ENCODE data around the gene KCP. TPM values are rescaled to one million over a fixed set of nuclear protein-coding genes. Genes with fewer than 3 reads are reported as not detected.

KCP gene
- total RNA-seq, 2 experiments from 2014 or later: 0.11 TPM; not detected in 1

DNA sequence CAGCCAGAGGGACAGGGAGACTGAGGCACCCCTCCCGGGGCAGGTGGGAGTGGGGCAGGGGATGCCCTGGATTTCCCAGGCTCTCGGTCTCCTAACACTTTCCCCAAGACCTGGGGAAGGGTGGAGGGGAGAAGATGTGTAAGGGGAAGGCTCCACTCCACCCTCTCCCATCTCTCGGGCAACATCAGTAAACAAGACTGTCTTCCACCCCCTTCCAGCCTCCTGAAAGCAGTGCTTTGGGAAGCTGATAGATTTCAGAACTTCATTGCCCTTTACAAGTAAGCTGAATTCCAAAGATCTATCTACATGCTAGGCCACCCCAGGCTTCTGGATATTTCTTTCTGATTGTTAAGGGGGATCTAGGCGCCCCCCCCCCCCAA is 76.6 kb downstream of the KCP start:
- POLR2A ChIA-PET: no interaction called here
- intact Hi-C loops (cut with DNase I, micrococcal nuclease): no loop called here

DNA sequence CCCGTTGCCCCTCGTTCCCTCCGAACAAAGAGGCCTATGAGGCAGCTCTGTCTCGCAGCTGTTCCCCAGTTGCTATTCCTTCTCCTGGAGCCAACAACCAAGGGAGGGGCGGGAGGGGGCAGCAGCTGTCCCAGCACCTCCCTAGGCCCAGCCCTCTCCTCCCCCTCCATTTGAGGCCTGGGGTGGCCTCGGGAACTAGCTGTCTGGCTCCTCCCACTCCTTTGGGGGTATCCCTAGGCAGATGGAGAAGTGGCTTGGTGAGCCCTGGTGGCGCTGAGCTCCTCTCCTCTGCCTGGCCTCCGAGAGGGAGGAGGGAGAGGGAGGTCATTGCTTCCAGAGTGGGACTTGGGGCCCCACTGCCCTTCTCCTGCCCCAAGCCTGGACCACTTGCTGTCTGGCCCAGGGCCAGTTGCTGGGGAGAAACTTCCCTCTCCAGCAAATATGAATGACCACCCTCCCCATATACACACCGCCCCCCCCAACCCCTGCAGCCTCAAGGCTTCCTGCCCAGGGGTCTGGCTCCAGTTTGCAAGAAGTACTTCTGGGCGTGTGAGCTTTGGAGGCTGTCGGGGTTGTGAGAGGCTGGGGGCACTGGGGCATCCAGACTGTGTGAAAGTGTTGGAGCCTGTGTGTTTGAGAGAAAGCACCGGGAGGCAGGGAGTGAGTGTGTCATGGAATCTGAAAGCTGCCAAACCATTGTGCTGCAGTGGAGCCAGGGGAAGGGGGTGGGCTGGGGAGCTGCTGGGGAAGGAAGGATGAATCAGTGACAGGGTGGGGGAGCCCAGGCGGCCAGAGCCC is 77.2 kb downstream of the KCP start:
- ATAC-seq (ENCODE audit: poor library complexity) (no peak), DNase-seq (no peak)
- CTCF ChIA-PET: interaction anchor here (1.4 kb wide), 1 partner anchor 50 kb away, joined by 3 read pairs; no protein-coding TSS in a partner anchor
- Mint-ChIP-seq H3K27ac (no peak overlapping the region), H3K36me3 (ENCODE audit: low read depth) (no peaks in the 10 kb centered on the region), H3K9me3 (no peaks in the 10 kb centered on the region), H3K4me1 (ENCODE audit: low read depth) (peaks cover 13% of the 10 kb centered on the region), H3K4me3 (no peak overlapping the region), H3K27me3 (peaks cover 24% of the 10 kb centered on the region)
- Histone ChIP-seq H3K27me3 (ENCODE audit: control insufficient read depth in 1 of 2, insufficient read depth in 2 of 2, low read length in 2 of 2) (peaks cover 29 to 38% of the 10 kb centered on the region in 2 experiments), H3K36me3 (ENCODE audit: insufficient read depth, low read length) (no peaks in the 10 kb centered on the region), H3K9me3 (ENCODE audit: control insufficient read depth in 1 of 2, insufficient read depth in 1 of 2, low read length in 2 of 2) (peaks cover 0 to 14% of the 10 kb centered on the region in 2 experiments), H3K4me1 (ENCODE audit: insufficient read depth, low read length) (peaks cover 26% of the 10 kb centered on the region), H3K27ac (ENCODE audit: low read depth in 1 of 2, low read length in 2 of 2) (no peak overlapping the region), H3K4me3 (ENCODE audit: low read length) (no peak overlapping the region)
- POLR2A ChIA-PET: interaction anchor here (1.8 kb wide), 1 partner anchor 392 kb away, joined by 5 read pairs; the partner anchor contains the start of gene AHCYL2
- TF ChIP-seq, protein P1, sequence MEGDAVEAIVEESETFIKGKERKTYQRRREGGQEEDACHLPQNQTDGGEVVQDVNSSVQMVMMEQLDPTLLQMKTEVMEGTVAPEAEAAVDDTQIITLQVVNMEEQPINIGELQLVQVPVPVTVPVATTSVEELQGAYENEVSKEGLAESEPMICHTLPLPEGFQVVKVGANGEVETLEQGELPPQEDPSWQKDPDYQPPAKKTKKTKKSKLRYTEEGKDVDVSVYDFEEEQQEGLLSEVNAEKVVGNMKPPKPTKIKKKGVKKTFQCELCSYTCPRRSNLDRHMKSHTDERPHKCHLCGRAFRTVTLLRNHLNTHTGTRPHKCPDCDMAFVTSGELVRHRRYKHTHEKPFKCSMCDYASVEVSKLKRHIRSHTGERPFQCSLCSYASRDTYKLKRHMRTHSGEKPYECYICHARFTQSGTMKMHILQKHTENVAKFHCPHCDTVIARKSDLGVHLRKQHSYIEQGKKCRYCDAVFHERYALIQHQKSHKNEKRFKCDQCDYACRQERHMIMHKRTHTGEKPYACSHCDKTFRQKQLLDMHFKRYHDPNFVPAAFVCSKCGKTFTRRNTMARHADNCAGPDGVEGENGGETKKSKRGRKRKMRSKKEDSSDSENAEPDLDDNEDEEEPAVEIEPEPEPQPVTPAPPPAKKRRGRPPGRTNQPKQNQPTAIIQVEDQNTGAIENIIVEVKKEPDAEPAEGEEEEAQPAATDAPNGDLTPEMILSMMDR (IDR thresholded peaks at IDR 0.05): no peak
- intact Hi-C loops (cut with DNase I, micrococcal nuclease): no loop called here

More for the DNA sequence above, 76.6 kb downstream of the KCP start:
- Mint-ChIP-seq H3K4me3 (no peak overlapping the region), H3K27ac (no peak overlapping the region), H3K9me3 (no peaks in the 10 kb centered on the region), H3K36me3 (ENCODE audit: low read depth) (no peaks in the 10 kb centered on the region), H3K27me3 (peaks cover 18% of the 10 kb centered on the region), H3K4me1 (ENCODE audit: low read depth) (peaks cover 13% of the 10 kb centered on the region)
- Histone ChIP-seq H3K9me3 (ENCODE audit: control insufficient read depth in 1 of 2, insufficient read depth in 1 of 2, low read length in 2 of 2) (peaks cover 0 to 14% of the 10 kb centered on the region in 2 experiments), H3K4me3 (ENCODE audit: low read length) (no peak overlapping the region), H3K27me3 (ENCODE audit: control insufficient read depth in 1 of 2, insufficient read depth in 2 of 2, low read length in 2 of 2) (peaks cover 23 to 32% of the 10 kb centered on the region in 2 experiments), H3K27ac (ENCODE audit: low read depth in 1 of 2, low read length in 2 of 2) (no peak overlapping the region), H3K4me1 (ENCODE audit: insufficient read depth, low read length) (peaks cover 26% of the 10 kb centered on the region), H3K36me3 (ENCODE audit: insufficient read depth, low read length) (no peaks in the 10 kb centered on the region)
- CTCF ChIA-PET: no interaction called here
- ATAC-seq (ENCODE audit: poor library complexity) (no peak), DNase-seq (no peak)
- TF ChIP-seq, protein P1 (IDR thresholded peaks at IDR 0.05): no peak

- TF ChIP-seq, protein P1 (IDR thresholded peaks at IDR 0.05): no peak
- no peak for ATAC-seq (ENCODE audit: poor library complexity)
- H3K27me3 ChIP-seq (ENCODE audit: control insufficient read depth in 1 of 2, insufficient read depth in 2 of 2, low read length in 2 of 2): peaks cover 34 to 43% of the 10 kb centered on the region in 2 experiments
- DNase-seq: no peak
- H3K4me1 ChIP-seq (ENCODE audit: insufficient read depth, low read length): peaks cover 26% of the 10 kb centered on the region
- no peaks in the 10 kb centered on the region for H3K9me3 Mint-ChIP-seq
- H3K4me3 ChIP-seq (ENCODE audit: low read length): no peak overlapping the region
- no peaks in the 10 kb centered on the region for H3K36me3 Mint-ChIP-seq (ENCODE audit: low read depth)
- H3K4me1 Mint-ChIP-seq (ENCODE audit: low read depth): peaks cover 13% of the 10 kb centered on the region
- no peak overlapping the region for H3K4me3 Mint-ChIP-seq
- no peak overlapping the region for H3K27ac Mint-ChIP-seq
- H3K36me3 ChIP-seq (ENCODE audit: insufficient read depth, low read length): no peaks in the 10 kb centered on the region
- peaks cover 0 to 18% of the 10 kb centered on the region in 2 experiments for H3K9me3 ChIP-seq (ENCODE audit: control insufficient read depth in 1 of 2, insufficient read depth in 1 of 2, low read length in 2 of 2)
- no peak overlapping the region for H3K27ac ChIP-seq (ENCODE audit: low read depth in 1 of 2, low read length in 2 of 2)
- peaks cover 29% of the 10 kb centered on the region for H3K27me3 Mint-ChIP-seq
- POLR2A ChIA-PET: interaction anchor here (1.8 kb wide), 1 partner anchor 392 kb away, joined by 5 read pairs; the partner anchor contains the start of gene AHCYL2
- CTCF ChIA-PET: interaction anchor here (1.4 kb wide), 1 partner anchor 51 kb away, joined by 3 read pairs; no protein-coding TSS in a partner anchor
- intact Hi-C loops (cut with DNase I, micrococcal nuclease): no loop called here
Measured at GRCh38 chr7:128832880-128833147, 77.7 kb downstream of the KCP start.

Measured in CD4-positive, alpha-beta T cell (primary cell).